ENCODE results near the gene TARS3.

Gene TARS3

DNA sequence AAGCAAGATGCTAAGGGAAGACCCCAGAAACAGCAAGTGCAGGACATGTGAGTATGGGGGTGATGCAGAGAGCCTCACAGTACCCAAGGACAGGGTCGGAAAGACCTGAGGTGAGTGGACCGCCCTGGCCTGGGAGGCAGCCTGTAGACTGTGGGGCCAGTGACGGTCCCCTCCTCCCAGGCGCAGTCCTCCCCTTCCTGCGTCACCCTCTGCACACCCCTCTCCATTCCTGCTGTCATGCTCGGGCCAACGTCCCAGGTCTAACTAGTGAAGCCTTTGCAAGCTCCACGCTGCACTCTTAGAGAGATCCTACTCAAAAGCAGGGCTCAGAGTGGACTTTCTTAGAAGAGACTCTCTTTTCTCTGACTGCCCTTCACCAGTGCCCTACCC is 113.7 kb downstream of the TARS3 start:
- Histone ChIP-seq H3K9ac (ENCODE audit: low read length) (no peak overlapping the region), H3K27ac (ENCODE audit: low read length) (no peak overlapping the region), H3K4me3 (ENCODE audit: low read length) (no peak overlapping the region), H3K27me3 (ENCODE audit: control insufficient read depth, insufficient read depth, low read length) (no peaks in the 10 kb centered on the region), H3K4me1 (ENCODE audit: control insufficient read depth, low read depth, low read length) (peaks cover under 1% of the 10 kb centered on the region), H3K9me3 (ENCODE audit: control insufficient read depth, low read depth, low read length) (no peaks in the 10 kb centered on the region), H3K36me3 (ENCODE audit: control insufficient read depth, low read depth, low read length) (no peaks in the 10 kb centered on the region)

DNA sequence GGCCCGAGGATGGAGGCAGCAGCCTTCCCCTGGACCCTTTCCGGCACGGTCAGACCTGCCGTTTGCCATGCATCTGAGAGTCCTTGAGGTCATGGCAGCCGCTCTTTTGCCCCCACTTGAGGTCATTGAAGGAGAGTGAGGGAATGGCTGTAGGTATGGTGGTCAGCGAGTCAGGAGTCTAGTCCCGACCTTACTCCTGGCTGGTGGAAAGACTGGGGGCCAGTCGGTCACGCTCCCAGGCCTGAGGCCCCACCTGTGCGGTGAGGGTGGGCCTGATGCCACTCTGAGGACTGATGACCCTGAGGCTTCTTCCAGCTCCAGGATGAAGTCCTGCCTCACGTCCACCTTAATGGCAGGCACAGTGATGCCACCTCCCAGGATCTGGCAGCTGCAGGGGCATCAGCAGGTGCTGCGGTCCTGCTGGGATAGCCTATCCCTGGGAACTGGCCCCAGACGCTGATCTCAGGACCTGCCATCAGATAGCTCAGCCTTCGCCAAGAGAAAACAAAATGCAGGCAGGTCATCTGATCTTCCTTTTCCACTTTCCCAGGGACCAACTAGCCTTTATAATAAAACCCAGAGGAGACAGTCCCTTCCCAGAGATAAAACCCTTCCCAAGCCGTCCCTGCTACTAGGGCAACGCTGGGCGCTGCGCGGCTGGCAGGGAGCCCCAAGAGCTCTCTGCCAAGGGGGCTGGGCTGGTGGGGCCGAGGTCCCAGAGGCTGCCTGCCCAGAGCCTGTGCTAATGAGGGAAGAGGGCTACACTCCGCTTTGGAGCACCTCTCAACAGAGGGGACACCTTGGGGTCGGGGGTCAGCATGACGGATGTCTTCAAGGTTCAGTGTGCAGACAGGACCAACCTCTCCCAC is 114.3 kb downstream of the TARS3 start:
- no peak overlapping the region for H3K27ac ChIP-seq (ENCODE audit: low read length)
- H3K9ac ChIP-seq (ENCODE audit: low read length) = no peak overlapping the region
- no peaks in the 10 kb centered on the region for H3K27me3 ChIP-seq (ENCODE audit: control insufficient read depth, insufficient read depth, low read length)
- no peaks in the 10 kb centered on the region for H3K4me1 ChIP-seq (ENCODE audit: control insufficient read depth, low read depth, low read length)
- H3K36me3 ChIP-seq (ENCODE audit: control insufficient read depth, low read depth, low read length) = no peaks in the 10 kb centered on the region
- H3K4me3 ChIP-seq (ENCODE audit: low read length) = no peak overlapping the region
- no peaks in the 10 kb centered on the region for H3K9me3 ChIP-seq (ENCODE audit: control insufficient read depth, low read depth, low read length)

DNA sequence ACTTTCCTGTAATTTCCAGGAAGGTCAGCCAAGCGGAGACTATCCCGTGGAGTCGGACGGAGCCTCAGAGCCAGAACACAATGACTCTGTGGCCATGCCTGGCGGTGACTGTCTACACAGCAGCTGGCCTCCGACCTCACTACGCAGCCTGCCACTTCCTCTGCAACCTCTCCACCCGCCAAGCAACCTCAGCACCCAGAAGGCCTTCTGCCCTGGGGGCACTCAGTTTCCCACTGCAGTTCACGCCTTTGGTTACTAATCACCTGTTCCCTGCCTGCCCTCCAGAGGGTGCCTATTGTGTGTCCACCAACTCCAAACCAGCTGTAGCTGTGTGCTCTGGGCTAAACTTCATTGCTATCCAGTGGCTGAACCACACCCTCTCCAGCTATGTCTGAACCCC is 116.1 kb downstream of the TARS3 start:
- Histone ChIP-seq H3K9me3 (ENCODE audit: control insufficient read depth, low read depth, low read length) (no peaks in the 10 kb centered on the region), H3K4me1 (ENCODE audit: control insufficient read depth, low read depth, low read length) (no peaks in the 10 kb centered on the region), H3K9ac (ENCODE audit: low read length) (no peak overlapping the region), H3K27me3 (ENCODE audit: control insufficient read depth, insufficient read depth, low read length) (no peaks in the 10 kb centered on the region), H3K4me3 (ENCODE audit: low read length) (no peak overlapping the region), H3K27ac (ENCODE audit: low read length) (no peak overlapping the region), H3K36me3 (ENCODE audit: control insufficient read depth, low read depth, low read length) (no peaks in the 10 kb centered on the region)

- Histone ChIP-seq H3K9ac (ENCODE audit: low read length) (no peak overlapping the region), H3K27ac (ENCODE audit: low read length) (no peak overlapping the region), H3K4me3 (ENCODE audit: low read length) (no peak overlapping the region), H3K27me3 (ENCODE audit: control insufficient read depth, insufficient read depth, low read length) (no peaks in the 10 kb centered on the region), H3K4me1 (ENCODE audit: control insufficient read depth, low read depth, low read length) (no peaks in the 10 kb centered on the region), H3K36me3 (ENCODE audit: control insufficient read depth, low read depth, low read length) (no peaks in the 10 kb centered on the region), H3K9me3 (ENCODE audit: control insufficient read depth, low read depth, low read length) (no peaks in the 10 kb centered on the region)
Observed at GRCh38 chr15:101607108-101607507, 117.2 kb downstream of the TARS3 start.

DNA sequence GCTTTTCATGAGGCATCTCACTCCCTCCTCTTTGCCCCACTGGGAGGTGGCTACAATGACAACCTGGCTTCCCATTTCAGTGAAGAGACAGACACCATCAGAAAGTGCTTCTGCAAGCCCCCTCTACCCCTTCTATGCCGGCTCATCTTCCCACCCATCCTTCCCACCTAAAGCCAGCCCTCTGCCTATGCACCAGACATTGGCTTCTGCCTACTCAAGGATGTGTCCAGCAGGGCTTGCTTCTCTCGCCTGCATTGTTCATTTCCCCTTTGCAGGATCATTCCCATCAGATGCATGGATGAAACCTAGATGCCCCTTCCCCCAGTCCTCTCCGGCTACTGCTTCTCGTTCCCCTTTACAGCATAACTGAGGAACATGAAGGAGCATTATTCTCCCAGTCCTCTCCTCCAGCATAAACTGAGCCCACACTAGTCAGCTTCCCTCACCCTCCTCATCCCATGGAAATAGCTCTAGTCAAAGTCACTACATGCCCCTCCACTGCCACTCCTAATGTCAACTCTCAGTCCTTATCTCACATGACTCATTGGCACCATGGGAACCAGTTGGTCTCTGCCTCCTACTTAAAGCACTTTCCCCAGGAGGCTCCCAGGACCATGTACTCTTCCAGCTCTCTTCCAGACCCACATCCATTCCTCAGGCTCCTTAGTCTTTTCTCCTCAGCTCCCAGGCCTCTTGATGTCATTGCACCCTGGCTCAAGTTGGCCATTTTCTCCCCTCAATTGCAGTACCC is 120.0 kb downstream of the TARS3 start:
- no peak overlapping the region for H3K27ac ChIP-seq (ENCODE audit: low read length)
- no peaks in the 10 kb centered on the region for H3K27me3 ChIP-seq (ENCODE audit: control insufficient read depth, insufficient read depth, low read length)
- no peak overlapping the region for H3K4me3 ChIP-seq (ENCODE audit: low read length)
- no peak overlapping the region for H3K9ac ChIP-seq (ENCODE audit: low read length)
- no peaks in the 10 kb centered on the region for H3K4me1 ChIP-seq (ENCODE audit: control insufficient read depth, low read depth, low read length)
- no peaks in the 10 kb centered on the region for H3K36me3 ChIP-seq (ENCODE audit: control insufficient read depth, low read depth, low read length)
- no peaks in the 10 kb centered on the region for H3K9me3 ChIP-seq (ENCODE audit: control insufficient read depth, low read depth, low read length)
